Stimulated activated CD8-positive, alpha-beta memory T cell treated with anti-CD3 and anti-CD28 coated beads, Interleukin-2, amount 100 ng/mL, for 48 hours (primary cell): Measurements from ENCODE around the gene ST6GALNAC3.
"Not testable (repeated sequence)": the region's sequence is repeated elsewhere in the genome, so short reads cannot be mapped to it uniquely, and the experiment has no call there.

Experiments
- DNase-seq, 2 donors: peaks; one replicate each; pipeline ENCODE4 v3.0.0-alpha.2; 2020; ENCODE audit warnings: low read depth in 2 of 2

ST6GALNAC3 gene

DNA sequence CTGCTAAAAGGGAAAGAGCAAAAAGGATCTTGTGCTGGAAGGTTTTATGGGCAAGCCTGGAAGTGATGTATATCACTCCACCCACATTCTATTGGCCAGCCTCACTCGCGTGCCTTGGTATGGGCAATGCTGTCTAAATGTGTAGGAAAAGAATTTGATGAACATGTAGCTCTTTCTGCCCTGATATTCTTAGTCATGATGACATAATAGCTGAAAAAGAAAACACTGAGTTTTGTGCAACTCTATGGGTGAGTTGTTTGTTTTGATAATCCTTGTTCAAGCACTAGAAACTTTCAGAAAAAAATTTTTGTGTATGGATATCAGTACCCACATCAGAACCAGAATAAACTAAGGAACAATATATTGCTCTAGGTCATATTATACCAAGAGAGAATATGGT is 561.2 kb downstream of the ST6GALNAC3 start:
- DNase-seq, result no peak

DNA sequence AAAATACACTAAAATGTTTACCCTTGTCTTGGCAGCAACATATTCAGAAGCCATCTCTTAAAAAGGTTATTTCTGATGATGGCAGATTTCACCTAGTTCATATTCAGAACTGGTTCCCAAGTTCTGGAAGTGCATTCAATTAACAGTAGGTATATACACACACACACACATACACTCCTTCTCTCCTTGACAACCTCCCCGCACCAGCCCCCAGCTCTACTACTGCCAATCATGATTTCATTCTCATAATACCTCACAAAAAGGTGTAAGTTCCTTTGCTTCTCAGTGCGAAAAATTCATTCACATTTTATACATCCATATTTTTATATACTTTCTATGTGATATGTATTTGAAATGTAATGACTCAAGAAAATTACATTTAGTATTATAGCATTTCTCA is 564.6 kb downstream of the ST6GALNAC3 start:
- DNase-seq, result no peak

DNA sequence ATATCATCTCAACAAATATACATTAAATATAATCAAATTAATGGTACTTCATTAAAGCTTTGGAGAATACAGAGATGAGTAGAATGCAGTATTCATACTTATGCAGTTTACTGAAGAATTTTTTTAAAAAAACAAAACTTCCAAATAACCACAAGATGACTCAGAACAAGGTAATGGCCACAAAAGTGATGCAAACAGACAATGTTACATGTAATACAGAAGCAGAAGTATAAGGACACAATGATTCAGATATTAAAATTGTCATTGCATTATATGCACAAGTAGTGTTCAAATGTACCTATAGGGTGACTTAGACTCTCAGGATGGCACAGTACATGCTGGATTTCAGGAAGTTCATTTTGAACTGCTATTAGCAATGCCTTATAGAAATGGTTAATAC is 565.5 kb downstream of the ST6GALNAC3 start:
- DNase-seq, result no peak

DNA sequence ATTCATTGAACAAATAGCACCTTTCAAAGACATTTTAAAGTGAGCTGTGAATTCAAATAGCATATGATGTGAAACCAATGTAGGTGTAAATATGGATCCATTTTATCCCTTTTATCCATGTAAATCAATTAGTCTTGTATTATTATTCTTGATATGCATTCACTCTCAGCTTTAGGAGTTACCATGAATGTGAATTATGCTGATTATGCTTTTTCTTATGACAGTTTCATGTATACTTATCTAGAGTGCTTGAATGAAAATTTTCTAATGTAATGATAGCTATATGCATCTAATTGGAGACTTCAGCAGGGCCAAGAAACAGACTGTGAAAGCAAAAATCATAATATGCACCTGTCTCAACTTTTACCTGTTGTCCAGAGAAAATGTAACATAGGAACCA is 566.2 kb downstream of the ST6GALNAC3 start:
- DNase-seq, result no peak

DNA sequence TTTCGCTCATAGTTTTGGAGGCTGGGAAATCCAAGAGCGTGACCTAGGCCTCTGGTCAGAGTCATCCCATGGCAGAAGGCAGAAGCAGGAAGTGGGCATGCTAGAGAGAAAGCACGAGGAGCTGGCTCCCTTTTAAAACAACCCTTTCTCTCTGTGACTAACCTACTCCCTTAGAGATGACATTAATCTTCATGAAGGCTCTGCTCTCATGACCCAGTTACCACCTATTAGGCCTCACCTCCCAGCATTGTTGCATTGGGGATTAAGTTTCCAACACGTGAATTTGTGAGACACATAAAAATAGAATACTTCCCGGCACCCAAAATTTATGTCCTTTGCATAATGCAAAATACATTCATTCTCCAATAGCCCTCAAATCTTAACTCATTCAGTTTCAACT is 569.6 kb downstream of the ST6GALNAC3 start:
- no peak for DNase-seq

DNA sequence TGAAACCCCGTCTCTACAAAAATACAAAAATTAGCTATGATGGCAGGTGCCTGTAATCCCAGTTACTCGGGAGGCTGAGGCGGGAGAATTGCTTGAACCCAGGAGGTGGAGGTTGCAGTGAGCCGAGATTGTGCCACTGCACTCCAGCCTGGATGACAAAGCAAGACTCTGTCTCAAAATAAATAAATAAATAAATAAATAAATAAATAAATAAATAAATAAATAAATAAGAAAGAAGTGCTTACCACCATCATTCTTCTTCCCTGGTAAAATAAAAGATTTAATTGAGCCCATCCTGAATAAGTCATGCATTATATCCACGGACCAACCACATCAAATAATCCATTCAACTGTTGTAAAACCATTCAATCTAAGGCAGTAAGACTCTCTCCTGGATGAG is 578.3 kb downstream of the ST6GALNAC3 start:
- DNase-seq, result not testable (repeated sequence)

DNA sequence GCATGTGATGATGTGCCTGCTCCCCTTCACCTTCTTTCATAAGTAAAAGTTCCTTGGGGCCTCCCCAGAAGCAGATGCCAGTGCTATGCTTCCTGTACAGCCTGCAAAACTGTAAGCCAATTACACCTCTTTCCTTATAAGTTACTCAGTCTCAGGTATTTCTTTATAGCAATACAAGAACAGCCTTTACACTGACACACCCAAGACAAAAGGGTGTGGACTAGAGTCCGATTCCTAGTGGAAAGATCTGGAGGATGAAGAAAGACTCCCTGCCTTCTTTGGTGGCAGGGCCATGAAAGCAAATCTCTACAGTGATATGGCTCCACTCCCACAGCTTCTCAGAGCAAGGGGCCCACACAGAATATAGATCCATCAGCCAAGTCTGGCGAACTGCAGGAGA is 583.1 kb downstream of the ST6GALNAC3 start:
- DNase-seq, result no peak

DNA sequence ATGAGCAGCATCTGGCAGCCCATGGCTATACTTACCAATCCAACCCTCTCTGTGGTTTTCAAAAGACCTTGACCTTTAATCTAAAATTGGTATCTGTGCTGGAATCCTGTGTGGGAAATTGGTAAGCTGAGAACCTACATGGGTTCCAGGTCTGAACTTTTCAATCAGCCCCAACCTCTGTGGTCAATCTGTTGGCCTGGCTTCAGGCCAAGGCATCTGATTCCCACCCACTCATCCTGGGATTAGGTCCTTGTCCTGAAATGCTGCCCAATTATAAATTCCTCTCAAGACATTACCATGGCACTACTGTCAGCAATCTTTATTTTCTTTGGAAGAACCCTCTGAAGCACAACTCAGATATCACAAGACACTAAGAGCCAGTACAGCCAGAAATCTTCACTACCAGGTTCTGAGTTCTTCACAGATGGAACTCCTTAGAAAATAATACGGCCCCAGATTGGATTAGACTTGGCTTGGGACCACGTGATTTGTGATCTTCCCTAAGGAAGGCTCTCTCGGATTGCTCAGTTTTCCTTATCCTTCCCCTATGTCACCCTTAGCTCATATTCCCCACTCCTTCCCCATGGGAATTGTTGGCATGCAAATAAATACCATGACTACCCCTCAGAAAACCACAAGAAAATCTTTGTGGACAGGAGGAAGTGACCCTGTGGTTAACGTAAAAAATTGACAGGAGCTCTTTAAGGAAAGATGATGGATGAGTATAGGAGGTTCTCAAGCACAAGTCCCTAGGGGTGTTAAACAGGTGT is 584.8 kb downstream of the ST6GALNAC3 start:
- no peak for DNase-seq

DNA sequence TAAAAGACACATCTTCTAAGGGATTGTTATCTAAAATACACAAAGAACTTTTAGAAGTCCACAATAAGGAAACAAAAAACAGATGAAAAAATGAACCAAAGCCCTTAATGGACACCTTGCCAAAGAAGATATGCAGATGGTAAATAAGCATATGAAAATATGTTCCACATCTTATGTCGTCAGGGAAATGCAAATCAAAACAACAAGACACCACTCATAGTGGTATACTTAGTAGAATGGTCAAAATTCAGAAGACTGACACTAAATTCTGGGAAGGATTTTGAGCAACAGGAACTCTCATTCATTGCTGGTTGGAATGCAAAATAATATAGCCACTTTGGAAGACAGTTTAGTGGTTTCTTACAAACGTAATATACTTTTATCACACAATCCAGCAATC is 587.0 kb downstream of the ST6GALNAC3 start:
- DNase-seq, result no peak

DNA sequence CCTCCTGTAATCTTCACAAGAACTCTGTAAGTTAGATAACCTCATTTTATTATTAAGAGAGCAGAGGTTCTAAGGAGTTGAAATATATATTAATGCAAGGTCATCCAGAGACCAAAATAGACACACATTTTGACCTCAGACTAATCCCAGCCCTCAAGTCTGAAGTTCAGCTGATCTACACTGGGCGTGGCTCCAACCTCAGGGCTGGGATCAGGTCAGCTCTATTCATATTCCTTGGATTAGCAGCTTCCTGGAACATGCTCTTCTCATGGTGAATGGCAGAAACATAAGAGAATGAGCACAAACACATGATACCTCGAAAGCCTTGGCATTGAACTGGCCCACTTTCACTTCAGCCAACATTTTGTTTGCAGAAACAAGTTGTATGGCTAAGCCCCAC is 592.0 kb downstream of the ST6GALNAC3 start:
- DNase-seq, result no peak

DNA sequence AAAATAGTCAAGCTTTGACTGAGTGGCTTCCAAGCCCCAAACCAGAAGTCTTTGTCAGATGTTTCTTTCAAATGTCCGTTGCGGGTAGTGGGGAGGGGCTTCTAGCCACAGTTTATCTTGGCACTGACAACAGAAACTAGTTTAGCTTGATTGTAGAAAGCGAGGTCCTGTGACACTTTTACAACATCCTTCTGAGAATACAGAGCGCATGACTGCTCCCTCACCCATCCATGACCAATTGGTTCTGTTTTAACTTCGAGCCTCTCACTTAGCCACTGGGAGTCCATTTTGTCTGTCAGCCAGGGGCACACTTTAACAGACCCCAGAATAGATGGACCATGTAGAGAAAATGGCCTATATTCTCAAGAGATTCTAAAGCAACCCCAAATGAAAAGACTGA is 593.5 kb downstream of the ST6GALNAC3 start:
- no peak for DNase-seq

DNA sequence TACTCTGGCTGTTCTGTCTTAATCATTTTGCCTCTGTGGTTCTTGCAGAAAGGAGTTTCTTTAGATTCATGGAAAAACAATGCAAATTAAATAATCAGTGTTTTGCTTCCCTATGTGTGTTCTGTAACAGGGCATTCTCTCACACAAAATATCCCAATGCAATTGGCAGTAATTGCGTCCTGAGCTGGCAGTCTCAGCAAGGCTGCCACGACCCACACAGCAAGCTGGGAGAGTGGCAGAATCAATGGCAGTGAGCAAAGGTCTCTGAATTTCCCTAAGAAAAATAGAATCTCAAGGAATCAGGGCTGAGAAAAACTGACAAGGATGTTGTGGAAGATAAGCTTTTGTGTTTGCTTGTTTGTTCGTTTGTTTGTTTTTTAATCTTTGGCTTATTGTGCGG is 594.6 kb downstream of the ST6GALNAC3 start:
- no peak for DNase-seq

DNA sequence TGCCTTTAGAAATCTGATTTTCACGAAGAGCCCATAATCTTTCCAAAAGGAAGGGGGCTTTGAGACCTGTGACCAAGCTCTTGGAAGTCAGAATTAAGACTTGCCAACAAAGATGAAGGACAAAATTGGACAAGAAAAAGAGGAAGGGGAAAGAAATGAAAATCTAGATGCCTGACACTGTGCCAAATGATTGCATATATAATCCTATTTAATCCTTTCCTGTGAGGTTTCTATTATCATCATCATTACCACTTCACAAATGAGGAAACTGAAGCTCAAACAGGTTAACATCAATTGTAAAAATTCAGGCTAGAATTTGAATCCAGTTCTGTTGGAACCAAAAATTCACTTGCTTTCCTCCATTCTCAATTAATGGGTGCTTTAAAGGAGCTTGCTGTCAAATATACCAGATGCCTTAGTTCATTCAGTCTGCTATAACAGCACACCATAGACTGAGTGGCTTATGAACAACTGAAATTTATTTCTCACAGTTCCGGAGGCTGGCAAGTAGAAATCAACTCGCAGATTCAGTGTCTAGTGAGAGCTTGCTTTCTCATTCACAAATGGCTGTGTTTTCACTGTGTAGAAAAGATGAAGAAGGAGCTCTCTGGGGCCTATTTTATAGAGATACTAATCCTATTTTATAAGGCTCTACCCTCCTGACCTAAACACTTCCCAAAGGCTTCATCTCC is 595.2 kb downstream of the ST6GALNAC3 start:
- DNase-seq, result no peak

DNA sequence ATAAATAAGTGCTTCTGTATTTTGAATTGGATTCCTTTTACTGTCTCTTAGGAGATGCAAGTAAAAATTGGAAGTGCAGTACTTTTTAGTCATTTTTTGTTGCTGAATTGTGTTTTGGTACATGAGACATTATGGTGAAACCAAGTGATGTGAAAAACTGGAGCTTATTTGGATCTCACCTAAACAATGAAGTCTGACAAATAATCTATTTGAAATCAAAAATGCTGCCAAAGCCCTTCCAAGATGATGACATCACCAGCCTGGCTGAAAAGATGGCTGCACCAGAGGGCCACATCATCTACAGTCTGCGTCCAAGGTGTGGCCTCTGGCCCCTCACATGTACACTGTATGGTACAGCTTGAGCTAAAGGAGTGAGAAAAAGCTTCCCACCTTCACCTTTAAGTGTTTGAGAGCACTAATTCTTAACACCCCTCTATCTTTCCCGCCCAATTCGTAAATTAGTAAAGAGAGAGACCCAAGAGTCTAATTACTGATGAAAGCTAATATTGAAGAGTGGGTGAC is 600.2 kb downstream of the ST6GALNAC3 start:
- no peak for DNase-seq

DNA sequence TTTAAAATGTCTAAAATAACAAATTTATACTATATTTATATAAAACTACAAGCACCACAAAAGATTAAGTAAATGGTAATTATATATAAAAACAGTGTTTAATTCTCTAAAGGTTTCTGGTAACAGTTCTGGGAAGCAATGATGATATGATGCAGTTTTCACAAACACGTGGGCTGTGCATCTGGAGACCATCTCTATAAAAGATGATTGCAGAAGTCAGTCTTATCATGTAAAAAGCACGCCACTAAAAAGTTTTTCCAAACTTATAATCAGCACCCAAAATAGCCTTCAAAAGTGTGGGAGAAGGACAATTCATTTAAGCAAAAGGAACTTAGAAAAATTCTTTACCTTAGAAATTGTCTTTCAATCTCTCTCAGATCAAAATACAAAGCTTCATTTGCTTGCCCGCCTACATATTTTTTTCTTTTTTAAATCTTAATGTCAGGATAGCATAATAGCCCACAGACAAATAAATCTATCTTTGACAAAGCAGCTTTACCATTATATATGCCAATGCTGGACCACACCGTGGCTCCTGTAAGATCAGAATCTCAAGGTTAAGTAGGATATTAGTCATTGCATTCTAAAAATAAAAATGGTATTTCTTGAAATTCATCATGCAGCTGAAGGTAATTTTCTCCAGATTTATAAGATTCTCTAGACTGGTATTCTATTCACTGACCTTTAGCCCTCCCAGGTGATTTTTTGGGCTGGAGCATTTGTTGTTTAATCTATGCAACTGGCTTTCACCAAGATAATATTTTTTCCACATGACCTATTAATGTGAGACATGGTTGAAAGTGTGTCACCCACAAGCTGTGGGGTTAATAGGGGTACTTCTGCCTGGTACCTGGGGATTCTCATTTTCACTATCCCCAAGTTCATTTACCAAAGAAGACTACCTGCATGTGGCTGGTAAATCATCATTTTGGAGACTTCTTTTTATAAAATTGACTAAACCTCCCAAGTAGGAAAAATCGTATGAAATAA is 603.2 kb downstream of the ST6GALNAC3 start:
- DNase-seq, result no peak

DNA sequence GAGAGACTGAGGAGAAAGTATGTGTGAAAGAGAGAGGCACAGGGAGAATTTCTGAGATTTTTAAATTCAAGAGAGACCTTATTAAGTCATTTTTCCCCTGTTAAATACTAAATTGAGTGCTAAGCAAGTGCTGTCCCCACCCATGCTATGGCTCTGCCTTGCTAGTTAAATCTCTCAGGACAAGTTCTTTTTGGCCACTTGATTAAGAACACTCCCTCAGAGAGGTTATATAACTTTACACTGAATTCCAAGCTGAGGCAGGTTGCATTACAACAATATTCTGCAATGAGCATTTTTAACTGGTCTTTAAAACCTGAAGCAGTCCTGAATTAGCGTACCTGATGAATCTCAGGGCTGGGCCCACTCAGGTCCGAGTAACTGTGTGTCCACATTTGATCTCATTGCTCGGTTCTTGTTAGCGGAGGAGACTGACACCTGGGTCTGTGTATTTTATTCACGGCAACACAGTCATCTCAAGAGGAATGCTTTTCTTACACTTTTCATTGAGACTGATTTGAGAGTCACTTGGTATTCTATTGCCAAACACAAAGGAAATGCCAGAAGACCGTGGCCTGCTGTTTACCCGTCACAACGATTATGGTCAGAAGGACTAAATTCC is 605.1 kb downstream of the ST6GALNAC3 start:
- DNase-seq, result no peak

DNA sequence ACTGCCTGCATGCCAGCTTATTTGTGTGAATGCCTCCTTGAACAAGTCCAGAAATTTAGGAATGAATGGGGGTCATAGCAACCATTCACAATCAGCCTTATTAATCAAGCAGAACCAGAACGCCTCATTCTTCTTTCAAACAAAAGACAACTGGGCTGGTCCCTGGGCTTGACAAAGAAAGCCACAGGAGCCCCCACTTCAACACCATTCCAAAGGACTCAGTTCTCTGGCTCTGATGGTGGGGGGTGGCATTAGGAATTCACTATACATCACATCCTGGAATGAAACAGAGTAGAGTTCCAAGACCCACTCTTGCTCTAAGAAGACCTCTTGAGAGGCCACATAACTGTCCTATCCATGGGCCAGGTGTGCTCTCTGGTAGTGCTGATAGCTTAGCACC is 606.1 kb downstream of the ST6GALNAC3 start:
- DNase-seq, result no peak

DNA sequence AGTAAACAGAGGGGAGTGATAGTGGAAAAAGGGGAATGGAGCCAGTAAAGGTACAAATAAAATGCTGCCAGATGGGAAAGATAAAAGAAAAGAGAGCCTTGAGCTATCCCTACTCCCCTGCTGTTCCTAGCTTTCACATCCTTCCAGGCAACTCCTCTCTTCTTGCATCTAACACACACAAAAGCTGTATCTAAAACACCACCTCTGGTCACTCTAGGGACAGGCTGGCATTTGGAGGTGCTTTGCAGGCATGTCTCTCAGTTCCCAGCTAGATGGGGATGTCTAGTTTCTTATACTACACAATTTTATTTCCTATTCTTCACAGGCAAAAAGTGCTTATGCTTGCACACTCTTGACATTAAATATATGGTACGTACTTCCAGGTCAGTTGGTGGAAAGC is 607.6 kb downstream of the ST6GALNAC3 start:
- no peak for DNase-seq
